ENCODE data around the gene MYO3B. TPM values are rescaled to one million over a fixed set of nuclear protein-coding genes. Genes with fewer than 3 reads are reported as not detected.

The MYO3B gene
- total RNA-seq, 4 donors from 2014 or later = 0.06 TPM; not detected in 3

GRCh38 chr2:170252414-170252813, 74.5 kb downstream of the MYO3B start:
- Histone ChIP-seq H3K27ac (replicated peaks in 1 of 4) (no peak overlapping the region), H3K27me3 (peaks cover 0 to 14% (median 0%) of the 10 kb centered on the region in 4 donors), H3K9me3 (no peaks in the 10 kb centered on the region), H3K4me1 (no peaks in the 10 kb centered on the region), H3K4me3 (no peak overlapping the region), H3K36me3 (no peaks in the 10 kb centered on the region)
- intact Hi-C loops (cut with DNase I) = no loop called here
- TF ChIP-seq CTCF (IDR thresholded peaks at IDR 0.05) = no peak
- TF ChIP-seq EP300 (IDR thresholded peaks at IDR 0.05) = no peak
- TF ChIP-seq POLR2A (IDR thresholded peaks at IDR 0.05; ENCODE audit: low read depth) = no peak
- no peak for TF ChIP-seq POLR2AphosphoS5 (IDR thresholded peaks at IDR 0.05)
- DNase-seq (ENCODE audit: extremely low spot score) = no peak

GRCh38 chr2:170253721-170254230, 75.8 kb downstream of the MYO3B start:
- no peaks in the 10 kb centered on the region for H3K4me1 ChIP-seq
- no peaks in the 10 kb centered on the region for H3K9me3 ChIP-seq
- H3K27ac ChIP-seq (replicated peaks in 1 of 4) = no peak overlapping the region
- H3K36me3 ChIP-seq = no peaks in the 10 kb centered on the region
- intact Hi-C loops (cut with DNase I) = no loop called here
- H3K4me3 ChIP-seq = no peak overlapping the region
- H3K27me3 ChIP-seq = peaks cover 0 to 14% (median 0%) of the 10 kb centered on the region in 4 donors
- 73% methylated on average over 5 of the region's 6 CpGs for WGBS
- DNase-seq (ENCODE audit: extremely low spot score) = no peak
- TF ChIP-seq EP300 (IDR thresholded peaks at IDR 0.05) = no peak
- TF ChIP-seq POLR2A (IDR thresholded peaks at IDR 0.05; ENCODE audit: low read depth) = no peak
- no peak for TF ChIP-seq POLR2AphosphoS5 (IDR thresholded peaks at IDR 0.05)
- no peak for TF ChIP-seq CTCF (IDR thresholded peaks at IDR 0.05)

- TF ChIP-seq POLR2A (IDR thresholded peaks at IDR 0.05; ENCODE audit: low read depth) (no peak), CTCF (IDR thresholded peaks at IDR 0.05) (no peak)
- no peak overlapping the region for H3K4me3 ChIP-seq
- intact Hi-C loops (cut with DNase I) = no loop called here
- no peaks in the 10 kb centered on the region for H3K9me3 ChIP-seq
- no peak overlapping the region for H3K27ac ChIP-seq (replicated peaks in 1 of 4)
- no peaks in the 10 kb centered on the region for H3K36me3 ChIP-seq
- no peaks in the 10 kb centered on the region for H3K4me1 ChIP-seq
- no peak for DNase-seq (ENCODE audit: extremely low spot score)
- WGBS = 94% methylated on average over 3 of the region's 7 CpGs
- H3K27me3 ChIP-seq = peaks cover 0 to 14% (median 0%) of the 10 kb centered on the region in 4 donors
These were observed 76.4 kb downstream of the MYO3B start for GRCh38 chr2:170254293-170254732.

- Histone ChIP-seq H3K4me3 (no peak overlapping the region), H3K36me3 (no peaks in the 10 kb centered on the region), H3K9me3 (peaks cover 0 to 2% (median 0%) of the 10 kb centered on the region in 4 donors), H3K27ac (replicated peaks in 1 of 4) (no peak overlapping the region), H3K4me1 (no peaks in the 10 kb centered on the region), H3K27me3 (peaks cover 0 to 14% (median 0%) of the 10 kb centered on the region in 4 donors)
- no peak for DNase-seq (ENCODE audit: extremely low spot score)
- no peak for TF ChIP-seq EP300 (IDR thresholded peaks at IDR 0.05)
- TF ChIP-seq POLR2AphosphoS5 (IDR thresholded peaks at IDR 0.05) = no peak
- no peak for TF ChIP-seq POLR2A (IDR thresholded peaks at IDR 0.05; ENCODE audit: low read depth)
- TF ChIP-seq CTCF (IDR thresholded peaks at IDR 0.05) = no peak
- 82% methylated on average over 3 of the region's 3 CpGs for WGBS
- intact Hi-C loops (cut with DNase I) = no loop called here
These were observed 77.2 kb downstream of the MYO3B start for GRCh38 chr2:170255137-170255536.

GRCh38 chr2:170255971-170256370, 78.0 kb downstream of the MYO3B start:
- TF ChIP-seq POLR2AphosphoS5 (IDR thresholded peaks at IDR 0.05) = no peak
- TF ChIP-seq CTCF (IDR thresholded peaks at IDR 0.05) = no peak
- TF ChIP-seq EP300 (IDR thresholded peaks at IDR 0.05) = no peak
- TF ChIP-seq POLR2A (IDR thresholded peaks at IDR 0.05; ENCODE audit: low read depth) = no peak
- Histone ChIP-seq H3K36me3 (no peaks in the 10 kb centered on the region), H3K9me3 (peaks cover 0 to 7% (median 0%) of the 10 kb centered on the region in 4 donors), H3K27me3 (peaks cover 0 to 14% (median 0%) of the 10 kb centered on the region in 4 donors), H3K4me1 (no peaks in the 10 kb centered on the region), H3K27ac (replicated peaks in 1 of 4) (no peak overlapping the region), H3K4me3 (no peak overlapping the region)
- intact Hi-C loops (cut with DNase I) = no loop called here
- 51% methylated on average over 1 of the region's 1 CpG for WGBS
- no peak for DNase-seq (ENCODE audit: extremely low spot score)

All from esophagus muscularis mucosa (tissue), 4 donors.